ENCODE results near the gene ZCCHC14. TPM values are rescaled to one million over a fixed set of nuclear protein-coding genes. Genes with fewer than 3 reads are reported as not detected.

The ZCCHC14 gene
- total and polyA plus RNA-seq, 2 of the 13 experiments (the other 11 are each of a cell fraction or from before 2014, with no cell fraction given) = 12.4 to 12.5 TPM

DNA sequence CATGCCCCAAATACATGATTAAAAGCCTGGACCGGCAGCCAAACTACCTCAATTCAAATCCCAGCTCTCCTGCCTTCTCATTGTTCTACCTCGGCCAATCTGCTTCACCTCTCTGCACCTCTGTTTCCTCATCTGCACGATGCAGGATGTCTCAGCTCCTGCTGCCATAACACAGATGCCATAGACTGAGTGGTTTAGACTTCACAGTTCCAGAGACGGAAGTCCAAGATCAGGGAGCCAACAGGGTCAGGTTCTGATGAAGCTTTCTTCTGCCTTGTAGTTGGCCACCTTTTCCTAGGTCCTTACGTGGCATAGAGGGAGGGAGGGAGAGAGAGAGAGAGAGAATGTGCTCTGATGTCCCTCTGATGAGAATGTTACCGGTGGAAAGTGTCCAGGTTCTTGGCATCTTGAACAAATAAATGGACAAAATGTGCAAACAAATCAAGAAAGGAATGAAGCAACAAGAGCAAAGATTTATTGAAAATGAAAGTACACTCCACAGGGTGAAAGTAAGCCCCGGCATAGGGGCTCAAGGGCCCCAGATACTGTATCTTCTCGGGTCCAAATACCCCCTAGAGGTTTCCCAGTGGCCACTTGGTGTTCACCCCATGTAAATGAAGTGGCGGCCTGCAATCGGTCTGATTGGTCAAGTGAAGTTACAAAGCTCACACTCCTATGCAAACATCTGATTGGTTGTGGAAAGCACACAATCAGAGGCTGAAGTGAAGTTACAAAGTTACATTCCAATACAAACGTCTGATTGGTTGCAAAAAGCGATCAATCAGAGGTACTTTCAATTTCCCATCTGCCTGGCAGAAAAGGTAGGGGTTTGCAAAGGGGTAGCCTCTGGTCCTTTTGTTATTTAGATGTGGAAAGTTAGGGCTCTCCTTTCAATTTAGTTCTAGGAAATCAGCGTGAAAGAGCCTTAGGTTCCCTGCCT lies 43.3 kb upstream of the ZCCHC14 start (continued):
- TF ChIP-seq, protein P1, sequence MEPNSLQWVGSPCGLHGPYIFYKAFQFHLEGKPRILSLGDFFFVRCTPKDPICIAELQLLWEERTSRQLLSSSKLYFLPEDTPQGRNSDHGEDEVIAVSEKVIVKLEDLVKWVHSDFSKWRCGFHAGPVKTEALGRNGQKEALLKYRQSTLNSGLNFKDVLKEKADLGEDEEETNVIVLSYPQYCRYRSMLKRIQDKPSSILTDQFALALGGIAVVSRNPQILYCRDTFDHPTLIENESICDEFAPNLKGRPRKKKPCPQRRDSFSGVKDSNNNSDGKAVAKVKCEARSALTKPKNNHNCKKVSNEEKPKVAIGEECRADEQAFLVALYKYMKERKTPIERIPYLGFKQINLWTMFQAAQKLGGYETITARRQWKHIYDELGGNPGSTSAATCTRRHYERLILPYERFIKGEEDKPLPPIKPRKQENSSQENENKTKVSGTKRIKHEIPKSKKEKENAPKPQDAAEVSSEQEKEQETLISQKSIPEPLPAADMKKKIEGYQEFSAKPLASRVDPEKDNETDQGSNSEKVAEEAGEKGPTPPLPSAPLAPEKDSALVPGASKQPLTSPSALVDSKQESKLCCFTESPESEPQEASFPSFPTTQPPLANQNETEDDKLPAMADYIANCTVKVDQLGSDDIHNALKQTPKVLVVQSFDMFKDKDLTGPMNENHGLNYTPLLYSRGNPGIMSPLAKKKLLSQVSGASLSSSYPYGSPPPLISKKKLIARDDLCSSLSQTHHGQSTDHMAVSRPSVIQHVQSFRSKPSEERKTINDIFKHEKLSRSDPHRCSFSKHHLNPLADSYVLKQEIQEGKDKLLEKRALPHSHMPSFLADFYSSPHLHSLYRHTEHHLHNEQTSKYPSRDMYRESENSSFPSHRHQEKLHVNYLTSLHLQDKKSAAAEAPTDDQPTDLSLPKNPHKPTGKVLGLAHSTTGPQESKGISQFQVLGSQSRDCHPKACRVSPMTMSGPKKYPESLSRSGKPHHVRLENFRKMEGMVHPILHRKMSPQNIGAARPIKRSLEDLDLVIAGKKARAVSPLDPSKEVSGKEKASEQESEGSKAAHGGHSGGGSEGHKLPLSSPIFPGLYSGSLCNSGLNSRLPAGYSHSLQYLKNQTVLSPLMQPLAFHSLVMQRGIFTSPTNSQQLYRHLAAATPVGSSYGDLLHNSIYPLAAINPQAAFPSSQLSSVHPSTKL (CRISPR knock-in tag; IDR thresholded peaks at IDR 0.05) = 0 out of 2 replicates have a peak, but pooled peaks have one; percentile 8
- TF ChIP-seq SAP130 (CRISPR knock-in tag; IDR thresholded peaks at IDR 0.05; ENCODE audit: low read depth) (no peak; the same call in 1 of the 2 replicates), ZNF781 (CRISPR knock-in tag; IDR thresholded peaks at IDR 0.05; ENCODE audit: borderline replicate concordance, not compliant biosample characterization) (peak; percentile 39), ZNF383 (CRISPR knock-in tag; IDR thresholded peaks at IDR 0.05; ENCODE audit: borderline replicate concordance) (no peak), FOSL2 (CRISPR knock-in tag; IDR thresholded peaks at IDR 0.05) (0 out of 2 replicates have a peak, but pooled peaks have one; percentile 0), ZNF766 (CRISPR knock-in tag; IDR thresholded peaks at IDR 0.05; ENCODE audit: borderline replicate concordance) (no peak), ZNF143 (CRISPR knock-in tag; IDR thresholded peaks at IDR 0.05) (peak; percentile 66; the same call in 1 of the 2 replicates), ZKSCAN5 (CRISPR knock-in tag; IDR thresholded peaks at IDR 0.05) (no peak), MAFK (conservative IDR thresholded peaks at IDR 0.05 in 1 of 2, IDR thresholded peaks at IDR 0.05 in 1 of 2; ENCODE audit: low read length in 2 of 2) (no peak), XRCC5 (optimal IDR thresholded peaks at IDR 0.05; ENCODE audit: low read length) (no peak), KMT2B (CRISPR knock-in tag; IDR thresholded peaks at IDR 0.05) (no peak), ZBTB10 (CRISPR knock-in tag; IDR thresholded peaks at IDR 0.05; ENCODE audit: borderline replicate concordance) (no peak), AHDC1 (CRISPR knock-in tag; IDR thresholded peaks at IDR 0.05; ENCODE audit: borderline replicate concordance) (no peak)

Measured in HepG2 (cell line).